Globus pallidus (tissue), 1 donor: ENCODE results near the gene PTPRO.

Experiments
- DNase-seq: peaks from one replicate; pipeline ENCODE4 v3.0.0-alpha.2; 2015; ENCODE audit warnings: low spot score

The PTPRO gene

DNA sequence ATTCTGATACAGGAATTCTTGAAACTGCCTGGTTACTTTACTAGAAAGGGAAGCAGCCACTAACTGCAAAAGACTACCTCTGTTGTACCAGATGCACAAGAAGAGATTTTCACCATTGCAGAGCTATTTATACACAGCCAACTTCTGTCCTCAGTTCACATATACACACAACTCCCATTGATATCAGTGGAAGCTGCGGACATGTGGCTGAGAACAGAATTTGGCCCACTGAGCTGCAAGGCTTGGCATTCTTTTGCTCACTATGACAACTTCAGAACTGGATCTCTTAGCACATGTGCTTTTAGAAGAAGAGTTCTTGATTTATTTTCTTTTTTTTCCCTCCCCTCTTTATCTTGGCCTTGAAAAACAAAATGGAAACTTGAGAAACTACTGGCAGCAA lies 28.3 kb downstream of the PTPRO start:
- peak; percentile 3 for DNase-seq

DNA sequence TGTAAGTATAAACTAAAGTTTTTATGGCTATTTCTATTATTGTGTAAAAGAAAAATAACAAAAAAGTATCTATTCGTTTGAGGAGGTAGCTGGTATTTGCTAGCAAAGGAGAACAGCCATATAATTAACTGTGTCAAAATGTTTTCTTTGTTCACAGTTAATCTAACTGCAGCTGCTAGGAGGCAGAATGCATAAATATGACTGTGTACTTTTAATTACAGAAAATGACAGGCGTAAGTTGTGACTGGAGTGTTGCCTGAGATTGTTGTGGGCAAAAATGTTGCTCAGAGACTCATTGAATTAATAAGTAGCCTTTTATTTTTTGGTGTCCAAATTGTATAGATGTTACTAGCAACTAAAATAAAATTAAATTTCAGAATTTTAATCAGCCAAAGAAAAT lies 33.5 kb downstream of the PTPRO start:
- no peak for DNase-seq

DNA sequence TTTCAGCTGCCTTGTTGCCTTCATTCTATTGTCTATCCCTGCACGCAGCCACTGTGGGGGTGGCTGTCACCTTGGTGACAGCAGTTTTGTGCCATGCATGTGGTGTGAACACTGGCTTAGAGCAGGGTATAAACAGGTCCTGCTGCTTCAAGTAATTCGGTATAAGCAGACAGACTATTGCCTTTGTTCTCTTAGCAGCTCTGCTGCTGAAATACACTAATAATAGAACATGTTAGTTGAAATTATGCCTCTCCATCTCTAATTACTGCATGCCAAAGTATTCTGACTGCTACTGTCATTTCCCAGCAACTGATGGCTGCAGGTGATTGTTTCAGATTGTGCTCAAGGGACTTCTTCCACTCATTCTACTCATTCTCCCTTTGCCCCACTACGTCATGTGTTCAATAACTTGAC lies 34.6 kb downstream of the PTPRO start:
- no peak for DNase-seq

DNA sequence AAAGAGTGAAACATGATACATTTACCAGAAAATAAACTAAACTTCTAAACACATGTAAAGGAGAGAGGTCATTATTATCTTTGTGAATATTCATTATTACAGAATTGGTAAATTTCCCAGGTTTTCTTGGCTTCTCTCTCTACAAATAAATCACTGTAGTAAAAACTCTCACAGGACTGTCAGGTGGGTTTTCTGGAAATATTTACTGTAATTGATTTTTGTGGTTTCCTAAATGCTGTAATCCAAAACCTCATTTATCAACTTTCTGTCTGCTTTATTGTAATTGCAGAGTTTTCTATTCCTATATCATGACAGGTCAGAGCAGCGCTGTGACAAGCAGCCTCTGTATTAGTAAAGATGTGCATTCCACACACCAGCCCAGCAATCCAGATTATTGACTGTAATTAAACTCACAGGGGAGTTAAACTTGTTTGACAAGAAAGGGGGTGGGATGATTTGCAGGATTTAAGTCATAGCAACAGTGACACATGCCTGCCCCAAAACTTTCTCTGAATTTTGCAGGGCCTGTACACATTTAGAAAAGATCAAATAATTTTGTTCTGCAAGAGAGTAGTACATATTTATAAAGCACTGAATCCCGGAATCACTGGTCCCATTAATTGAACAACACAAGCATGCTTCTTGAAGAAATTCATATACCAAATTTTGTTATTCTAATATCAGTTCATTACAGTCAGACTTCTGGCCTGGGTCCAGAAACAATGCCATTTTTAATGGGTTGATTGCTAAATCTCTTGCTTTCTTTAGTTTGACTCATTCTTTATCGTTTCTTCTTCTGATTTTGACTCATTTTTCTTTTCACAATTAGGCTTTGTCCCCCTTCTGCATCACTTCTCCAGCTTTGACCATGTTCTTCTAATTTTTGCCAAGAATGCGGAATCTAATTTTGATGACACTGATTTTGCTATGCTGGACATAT lies 42.2 kb downstream of the PTPRO start:
- no peak for DNase-seq

DNA sequence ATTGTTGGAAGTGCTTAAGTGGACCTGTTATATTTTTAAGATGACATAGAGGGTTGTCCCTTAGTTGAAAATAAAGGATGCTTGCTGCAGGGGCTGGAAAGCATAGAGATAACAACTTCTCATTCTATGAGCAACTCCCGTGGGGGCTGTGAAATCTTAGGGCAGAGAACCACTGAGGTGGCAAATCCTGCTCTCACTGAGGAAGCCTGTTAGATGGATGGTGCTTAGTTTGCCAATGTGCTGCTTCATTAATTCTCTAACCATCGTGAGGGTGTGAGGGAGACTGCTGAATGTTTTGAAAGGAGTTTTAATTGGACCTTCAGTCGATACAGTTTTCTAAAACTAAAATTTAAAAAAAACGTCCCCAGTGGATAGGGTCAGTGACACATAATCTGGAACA lies 46.5 kb downstream of the PTPRO start:
- DNase-seq: no peak

DNA sequence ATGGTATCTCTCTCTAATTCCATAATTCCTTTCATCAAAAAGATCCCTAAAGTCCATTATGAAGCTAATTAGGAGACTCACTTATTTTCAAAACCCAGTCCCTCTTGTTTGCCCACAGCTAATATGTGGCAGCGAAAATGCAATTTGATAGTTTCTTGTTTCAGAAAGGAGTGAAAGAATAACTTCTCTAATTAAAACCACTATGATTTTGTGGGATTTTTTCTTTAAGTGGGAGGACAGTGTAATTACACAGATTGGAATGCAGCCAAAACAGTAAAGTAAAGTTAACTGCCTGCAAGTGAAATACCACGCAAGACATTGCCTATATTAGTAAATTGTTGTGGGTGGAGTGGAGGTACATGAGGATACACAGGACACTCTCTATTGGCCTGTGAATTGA lies 50.0 kb downstream of the PTPRO start:
- DNase-seq: no peak

DNA sequence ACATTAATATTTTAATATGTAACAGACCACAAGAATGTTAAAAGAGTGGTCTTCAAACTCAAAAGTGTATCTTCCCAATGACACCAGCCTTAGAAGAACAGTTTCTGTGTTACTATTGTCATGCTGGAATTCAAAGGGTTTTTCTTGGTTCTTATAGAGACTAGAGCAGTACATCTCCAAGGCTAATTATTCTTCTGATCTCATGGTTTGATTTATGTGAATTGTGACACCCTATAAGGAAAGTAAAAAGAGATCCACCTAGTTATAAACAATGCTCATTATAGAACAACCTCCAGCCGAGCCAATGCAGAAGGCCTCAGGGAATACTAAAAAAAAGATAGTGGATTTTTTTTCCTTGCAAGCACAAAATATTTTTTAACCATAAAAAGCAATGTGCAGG lies 65.5 kb downstream of the PTPRO start:
- no peak for DNase-seq

DNA sequence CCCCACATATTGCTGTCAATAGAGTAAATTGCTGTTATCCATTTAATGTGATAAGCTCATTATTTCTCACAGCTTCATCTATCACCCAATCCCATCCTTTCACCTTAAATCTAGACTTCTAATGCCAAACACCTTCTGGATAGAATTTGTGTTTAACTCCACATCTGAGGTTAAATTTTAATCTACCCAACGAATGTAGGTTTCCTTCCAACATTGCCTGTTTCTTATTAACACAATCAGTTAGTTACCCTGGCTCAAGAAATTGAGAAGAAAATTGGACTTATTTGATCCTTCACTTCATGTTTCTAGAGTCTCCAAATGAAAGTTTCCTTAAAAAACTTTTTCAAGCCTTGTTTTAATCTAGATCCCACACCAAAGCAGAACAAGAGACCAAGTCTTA lies 67.3 kb downstream of the PTPRO start:
- DNase-seq: no peak

DNA sequence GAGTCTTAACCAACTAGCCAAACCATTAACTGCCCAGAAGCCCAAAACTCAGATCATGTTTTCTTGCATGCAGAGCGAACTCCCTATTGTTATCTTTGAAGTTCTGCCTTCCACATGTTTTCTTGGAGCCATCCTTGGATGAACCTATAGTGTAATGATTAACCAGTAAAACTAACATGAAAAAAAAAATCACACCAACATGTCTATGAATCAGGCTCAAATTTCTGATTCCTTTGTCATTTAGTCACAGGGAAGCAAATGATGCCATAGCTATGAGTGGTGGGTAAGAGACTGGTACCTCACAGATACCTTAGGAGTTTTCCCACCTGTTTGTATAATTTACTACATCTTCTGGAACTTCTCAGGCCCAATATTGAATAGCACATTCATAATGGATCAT lies 70.7 kb downstream of the PTPRO start:
- no peak for DNase-seq

DNA sequence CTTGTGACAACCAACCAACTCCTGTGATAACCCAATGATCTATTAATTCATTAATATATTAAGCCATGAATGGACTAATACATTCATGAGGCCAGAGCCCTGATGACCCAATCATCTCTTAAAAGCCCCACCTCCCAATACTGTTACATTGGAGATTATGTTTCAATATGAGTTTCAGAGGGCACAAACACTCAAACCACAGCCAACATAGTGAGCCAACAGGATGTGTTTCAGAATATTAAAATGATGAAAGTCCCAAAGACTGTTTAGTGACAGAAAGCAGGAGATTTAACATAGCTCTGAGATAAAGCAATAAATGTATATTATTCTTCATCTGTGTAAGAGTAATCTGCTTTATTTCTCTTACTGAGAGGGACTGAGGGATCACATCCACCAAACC lies 71.7 kb downstream of the PTPRO start:
- no peak for DNase-seq

DNA sequence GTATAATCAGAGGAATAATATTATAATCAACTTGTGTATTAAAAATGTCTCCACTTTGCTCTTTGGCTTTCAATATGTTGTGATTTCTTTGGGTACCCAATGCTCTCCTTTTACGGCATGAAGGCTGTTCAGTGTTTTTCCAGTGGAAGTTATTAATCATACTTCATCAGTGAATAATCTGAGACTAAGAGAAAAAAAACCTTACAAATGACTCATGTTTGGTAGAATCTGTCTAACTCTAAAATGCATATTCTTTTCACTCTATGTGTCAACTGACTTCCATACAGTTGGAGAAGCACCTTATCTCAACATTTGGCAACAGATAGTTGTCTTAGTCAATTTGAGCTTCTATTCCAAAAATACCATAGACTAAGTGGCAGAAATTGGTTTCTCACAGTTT lies 82.2 kb downstream of the PTPRO start:
- no peak for DNase-seq

DNA sequence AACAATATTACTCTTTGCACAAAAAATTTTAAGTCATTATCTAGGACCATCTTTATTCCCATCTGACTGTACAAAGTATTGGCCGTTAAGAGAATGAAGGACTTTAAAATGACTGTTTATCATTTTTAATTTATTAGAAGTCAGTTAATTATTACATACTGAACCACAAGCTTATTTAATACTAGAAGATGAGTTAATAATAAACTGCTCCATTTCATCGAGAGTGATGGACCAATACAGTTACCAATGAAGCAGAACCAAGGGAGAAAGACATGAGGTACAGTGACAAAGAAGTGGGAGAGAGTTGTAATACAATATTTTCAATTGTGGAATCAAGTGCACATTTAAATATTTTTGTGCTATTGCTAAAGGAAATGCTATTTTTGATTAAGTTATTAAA lies 83.3 kb downstream of the PTPRO start:
- no peak for DNase-seq

DNA sequence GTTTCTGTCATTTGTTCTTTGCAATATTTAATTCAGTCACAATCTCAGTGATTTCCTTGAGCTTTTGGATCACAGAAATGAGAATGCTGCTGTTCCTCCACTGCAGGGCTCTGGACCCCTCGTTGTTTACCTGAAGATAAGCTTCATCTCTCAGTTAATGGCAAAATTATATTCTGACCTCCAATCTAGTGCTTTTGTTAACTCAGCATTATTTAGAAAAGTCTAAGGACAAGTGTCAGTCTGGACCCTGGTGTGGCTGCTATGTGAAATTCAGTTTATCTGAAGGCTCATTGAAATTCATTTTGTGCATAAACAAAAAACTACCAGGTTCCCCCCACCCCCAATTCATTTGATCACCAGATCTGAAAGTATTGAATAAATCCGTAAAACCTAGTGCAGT lies 84.7 kb downstream of the PTPRO start:
- no peak for DNase-seq

DNA sequence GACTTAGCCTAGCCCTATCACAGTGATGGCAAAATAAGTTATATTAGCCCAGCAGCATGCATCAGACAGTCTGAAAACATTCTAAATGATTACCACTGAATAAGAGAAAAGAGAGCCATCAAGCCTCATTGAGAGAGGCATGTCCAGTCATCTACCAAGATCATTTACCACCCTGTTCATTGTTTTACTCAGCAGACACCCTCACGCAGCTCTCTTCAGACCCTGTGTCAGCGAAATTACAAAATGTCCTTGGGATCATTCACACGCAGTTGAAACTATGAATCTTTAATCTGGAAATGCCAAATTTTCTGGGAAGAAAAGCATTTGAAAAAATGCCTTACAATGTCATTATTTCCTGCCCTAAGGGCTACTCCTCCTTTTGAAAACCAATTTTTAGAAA lies 89.5 kb downstream of the PTPRO start:
- DNase-seq: no peak

DNA sequence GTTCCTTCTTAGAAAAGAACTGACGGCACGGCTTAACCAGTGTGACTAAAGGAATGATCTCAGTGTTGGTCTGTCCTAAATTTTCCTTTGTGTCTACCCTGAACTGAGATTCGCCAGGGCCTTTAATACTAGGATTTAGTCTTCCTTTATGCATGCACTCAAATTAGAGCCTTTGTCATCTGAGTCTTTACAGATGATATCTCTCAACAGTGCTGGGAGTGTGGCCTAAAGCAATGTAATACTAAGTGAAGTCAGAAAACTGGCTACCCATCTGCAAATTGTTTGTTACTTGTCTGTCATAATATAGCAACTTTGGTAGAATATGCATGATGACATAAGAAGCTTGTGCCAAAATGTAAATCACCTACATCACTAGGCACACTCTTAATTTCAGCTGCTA lies 95.4 kb downstream of the PTPRO start:
- DNase-seq: no peak

DNA sequence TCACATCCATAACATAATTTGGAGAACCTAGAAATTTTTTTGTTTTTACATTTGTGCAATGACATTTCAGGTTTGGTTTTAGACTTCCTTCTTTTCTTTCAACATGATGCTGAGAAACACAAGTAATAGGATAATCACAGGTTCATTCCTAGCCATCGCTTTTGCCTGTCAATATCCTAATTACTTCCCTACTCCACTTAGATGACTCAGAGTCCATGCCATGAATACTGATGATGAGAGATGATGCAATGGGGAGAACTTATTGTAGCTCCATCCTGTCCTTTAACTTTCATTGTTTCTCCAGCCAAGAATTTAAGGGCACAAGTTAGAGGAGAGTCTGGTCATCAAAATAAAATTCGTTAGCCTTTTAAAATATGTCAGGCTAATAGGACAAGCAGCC lies 101.3 kb downstream of the PTPRO start:
- DNase-seq: no peak

DNA sequence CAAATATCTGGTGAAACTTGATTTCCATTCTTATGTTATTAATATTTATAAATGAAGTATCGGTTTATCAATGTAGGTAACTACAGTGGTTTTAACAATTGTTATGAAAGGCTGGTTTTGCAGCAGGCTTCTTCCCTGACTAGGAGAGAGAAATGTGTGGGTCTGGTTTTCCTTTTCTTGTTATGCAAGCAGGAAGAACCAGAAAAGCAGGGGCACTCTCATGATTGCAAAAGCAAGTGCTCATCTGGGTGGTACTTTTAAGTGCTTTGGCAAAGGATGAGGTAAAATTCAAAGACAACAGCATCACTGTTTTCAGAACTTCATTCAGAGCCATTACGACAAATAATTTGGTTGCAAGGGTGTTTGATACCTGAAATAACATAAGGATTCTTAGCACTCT lies 105.6 kb downstream of the PTPRO start:
- no peak for DNase-seq

DNA sequence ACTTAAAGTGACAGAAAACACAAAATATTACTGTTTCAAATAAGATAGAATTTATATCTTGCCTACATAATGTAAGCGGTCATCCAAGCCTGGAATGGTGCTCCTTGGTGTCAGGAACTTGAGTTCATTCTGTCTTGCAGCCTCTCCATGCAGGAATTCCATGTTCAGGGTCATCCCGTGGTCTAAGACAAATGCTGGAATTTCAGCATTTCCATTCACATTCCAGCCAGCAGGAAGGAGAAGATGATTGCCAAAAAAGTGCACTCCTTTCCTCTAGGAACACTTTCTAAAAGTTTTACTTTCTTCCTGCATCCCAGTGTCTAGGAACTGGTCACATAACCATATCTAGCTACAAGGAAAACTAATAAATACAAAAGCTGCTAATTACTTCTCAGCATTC lies 106.3 kb downstream of the PTPRO start:
- no peak for DNase-seq

DNA sequence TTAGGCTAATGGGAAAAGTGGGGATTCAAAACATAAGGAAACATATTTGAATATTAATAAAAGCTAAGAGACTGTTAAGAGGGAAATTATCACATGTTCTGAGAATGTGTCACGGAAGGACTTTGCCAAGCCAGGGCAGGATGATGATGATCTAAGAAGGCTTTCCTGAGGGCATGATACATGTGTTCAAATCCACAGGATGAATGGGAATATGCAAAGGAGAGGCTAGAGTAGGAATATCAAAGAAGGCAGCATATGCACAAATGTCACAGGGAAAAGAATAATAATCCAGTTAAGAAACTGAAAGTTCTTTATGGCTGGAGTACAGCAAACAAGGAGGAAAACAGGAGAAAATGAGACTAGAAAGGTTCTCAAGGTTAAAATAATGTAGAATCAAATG lies 107.0 kb downstream of the PTPRO start:
- no peak for DNase-seq

DNA sequence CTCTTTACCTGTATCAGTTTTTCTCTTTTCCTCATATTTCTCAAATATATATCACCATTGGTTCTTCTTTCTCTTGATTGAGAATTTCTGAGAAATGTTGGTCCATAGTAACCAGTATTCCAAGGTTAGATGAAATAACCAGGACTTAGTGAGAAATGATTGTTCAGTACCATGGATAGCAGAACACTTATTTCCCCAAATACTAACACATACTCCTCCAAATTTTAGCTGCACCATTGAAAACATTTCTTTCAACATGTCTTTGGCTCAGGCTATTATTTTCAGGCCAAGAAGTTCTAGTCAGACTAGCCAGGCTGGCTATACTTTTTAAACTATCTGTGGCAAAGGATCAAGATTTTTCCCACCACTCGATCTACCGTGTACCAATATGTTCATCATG lies 113.3 kb downstream of the PTPRO start:
- DNase-seq: no peak

DNA sequence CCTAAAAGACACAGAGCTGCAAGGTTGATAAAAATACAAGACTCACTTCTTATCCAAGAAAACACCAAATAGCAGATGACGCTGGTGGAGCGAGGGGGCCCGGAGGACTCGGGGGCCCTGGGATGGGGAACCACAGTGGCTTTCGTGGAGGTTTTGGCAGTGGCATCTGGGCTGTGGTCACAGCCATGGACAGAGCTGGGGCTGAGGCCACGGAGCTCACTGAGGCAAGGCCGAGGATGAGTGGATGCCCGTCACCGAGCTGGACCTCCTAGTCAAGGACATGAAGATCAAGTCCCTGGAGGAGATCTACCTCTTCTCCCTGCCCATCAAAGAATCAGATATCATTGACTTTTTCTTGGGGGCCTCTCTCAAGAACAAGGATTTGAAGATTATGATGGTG lies 117.2 kb downstream of the PTPRO start:
- no peak for DNase-seq

DNA sequence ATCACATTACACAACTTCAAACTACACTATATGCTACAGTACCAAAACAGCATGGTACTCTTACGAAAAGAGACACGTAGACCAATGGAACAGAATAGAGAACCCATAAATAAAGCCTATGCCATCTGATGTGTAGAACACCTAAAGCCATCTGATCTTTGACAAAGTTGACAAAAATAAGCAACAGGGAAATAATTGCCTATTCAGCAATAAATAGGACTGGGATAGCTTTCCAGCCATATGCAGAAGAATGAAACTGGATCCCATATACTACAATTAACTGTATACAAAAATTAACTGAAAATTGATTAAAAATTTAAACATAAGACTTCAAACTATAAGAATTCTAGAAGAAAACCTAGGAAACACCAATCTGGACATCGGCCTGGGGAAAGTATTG lies 120.7 kb downstream of the PTPRO start:
- no peak for DNase-seq

DNA sequence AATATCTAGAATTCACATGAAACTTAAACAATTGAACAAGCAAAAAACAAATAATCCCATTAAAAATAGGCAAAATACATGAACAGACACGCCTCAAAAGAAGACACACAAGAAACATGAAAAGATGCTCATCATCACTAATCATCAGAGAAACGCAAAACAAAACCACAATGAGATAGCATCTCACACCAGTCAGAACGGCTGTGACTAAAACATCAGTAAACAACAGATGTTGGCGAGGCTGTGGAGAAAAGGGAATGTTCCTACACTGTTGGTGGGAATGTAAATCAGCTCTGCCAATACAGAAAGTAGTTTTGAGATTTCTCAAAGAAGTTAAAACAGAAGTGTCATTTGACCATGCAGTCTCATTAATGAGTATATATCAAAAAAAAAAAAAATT lies 121.3 kb downstream of the PTPRO start:
- no peak for DNase-seq

DNA sequence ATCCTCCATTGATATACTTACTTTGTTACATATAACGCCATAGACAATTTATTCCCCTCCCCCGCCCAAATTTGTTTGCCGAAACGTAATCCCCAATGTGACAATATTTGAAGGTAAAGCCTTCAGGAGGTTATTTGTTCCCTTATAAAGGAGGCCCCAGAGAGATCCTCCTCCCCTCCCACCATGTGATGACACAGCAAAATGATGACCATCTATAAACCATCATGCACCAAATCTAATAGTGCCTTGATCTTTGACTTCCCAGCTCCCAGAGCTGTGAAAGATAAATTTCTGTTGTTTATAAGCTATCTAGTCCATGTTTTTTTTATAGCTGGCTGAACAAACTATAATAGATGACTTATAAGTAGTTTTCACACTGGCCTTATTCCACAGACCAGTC lies 122.2 kb downstream of the PTPRO start:
- no peak for DNase-seq
